Inflammatory macrophage (primary cell): Measurements from ENCODE around the gene CGB1.
A peak's percentile ranks its signal among the peaks of the same experiment; 100 is the strongest.

Experiments used
- DNase-seq, 2 donors: peaks; one replicate each; pipeline ENCODE4 v3.0.0-alpha.2; 2020 to 2022
- total RNA-seq, 18 experiments: gene quantifications; one replicate each; lab custom pipeline; 2026; ENCODE audit warnings: mixed read lengths in 6 of 18, inconsistent platforms in 2 of 18; lab: John Stamatoyannopoulos, UW

The CGB1 gene
- total RNA-seq, result 0 to 0.06 (median 0) reads per million in 18 experiments

DNA sequence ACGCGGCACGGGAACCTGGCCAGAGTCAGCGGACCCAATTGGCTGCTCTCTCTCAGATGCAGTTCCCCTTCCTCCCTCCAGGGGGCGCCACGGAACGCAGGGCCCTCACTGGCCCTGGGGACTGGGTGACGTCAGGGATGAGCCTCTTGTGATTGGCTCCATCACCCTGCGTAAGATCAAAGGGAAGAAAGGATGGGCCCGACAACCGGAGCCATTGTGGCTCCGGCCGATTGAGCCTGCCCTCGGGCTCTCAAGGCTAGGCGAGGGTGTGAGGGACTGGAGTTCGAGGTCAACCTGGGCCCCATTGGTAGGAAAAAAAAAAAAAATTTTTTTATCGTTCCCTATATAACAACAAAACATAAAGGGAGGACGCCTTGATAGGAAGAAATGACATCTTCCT, at the start of gene CGB1:
Gene CGB1 (minus strand): TSS at position 81 of the 400 bp plus-strand sequence. CDS start 184 bp downstream, outside the sequence.
- peak in 1 of 2 donors; percentile 26 for DNase-seq

DNA sequence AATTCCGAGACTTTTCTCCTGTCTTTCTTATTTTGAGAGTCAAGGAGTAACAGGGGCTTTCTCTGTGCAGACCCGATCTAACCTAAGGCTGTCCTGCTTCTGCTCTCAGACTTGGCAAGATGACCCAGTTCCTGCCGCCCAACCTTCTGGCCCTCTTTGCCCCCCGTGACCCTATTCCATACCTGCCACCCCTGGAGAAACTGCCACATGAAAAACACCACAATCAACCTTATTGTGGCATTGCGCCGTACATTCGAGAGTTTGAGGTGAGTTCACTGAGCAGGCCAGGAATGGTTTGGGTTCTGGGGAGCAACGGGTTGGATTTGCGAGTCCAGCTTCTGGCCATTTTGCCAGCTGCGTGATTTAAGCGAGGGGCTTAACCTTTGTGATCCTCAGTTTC, 49.6 kb upstream of the CGB1 start:
- DNase-seq, result no peak

DNA sequence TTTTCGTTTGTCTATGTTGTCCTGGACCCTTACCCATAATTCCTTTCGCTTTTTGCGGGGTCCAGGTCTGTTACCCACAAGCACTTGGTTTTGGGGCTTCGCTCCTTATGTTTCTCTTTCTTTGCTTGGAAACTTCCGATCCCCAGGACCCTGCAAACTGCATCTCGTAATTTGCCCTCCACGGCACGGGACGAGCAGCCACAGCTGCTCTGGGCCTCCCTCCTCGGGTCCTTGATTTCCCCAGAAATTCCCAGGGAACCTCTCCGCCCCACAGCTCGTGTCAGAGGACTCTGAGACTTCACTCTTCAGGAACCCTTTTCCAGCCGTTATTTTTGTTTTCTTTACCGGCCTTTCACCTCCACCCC, 49.2 kb upstream of the CGB1 start:
- no peak for DNase-seq

DNA sequence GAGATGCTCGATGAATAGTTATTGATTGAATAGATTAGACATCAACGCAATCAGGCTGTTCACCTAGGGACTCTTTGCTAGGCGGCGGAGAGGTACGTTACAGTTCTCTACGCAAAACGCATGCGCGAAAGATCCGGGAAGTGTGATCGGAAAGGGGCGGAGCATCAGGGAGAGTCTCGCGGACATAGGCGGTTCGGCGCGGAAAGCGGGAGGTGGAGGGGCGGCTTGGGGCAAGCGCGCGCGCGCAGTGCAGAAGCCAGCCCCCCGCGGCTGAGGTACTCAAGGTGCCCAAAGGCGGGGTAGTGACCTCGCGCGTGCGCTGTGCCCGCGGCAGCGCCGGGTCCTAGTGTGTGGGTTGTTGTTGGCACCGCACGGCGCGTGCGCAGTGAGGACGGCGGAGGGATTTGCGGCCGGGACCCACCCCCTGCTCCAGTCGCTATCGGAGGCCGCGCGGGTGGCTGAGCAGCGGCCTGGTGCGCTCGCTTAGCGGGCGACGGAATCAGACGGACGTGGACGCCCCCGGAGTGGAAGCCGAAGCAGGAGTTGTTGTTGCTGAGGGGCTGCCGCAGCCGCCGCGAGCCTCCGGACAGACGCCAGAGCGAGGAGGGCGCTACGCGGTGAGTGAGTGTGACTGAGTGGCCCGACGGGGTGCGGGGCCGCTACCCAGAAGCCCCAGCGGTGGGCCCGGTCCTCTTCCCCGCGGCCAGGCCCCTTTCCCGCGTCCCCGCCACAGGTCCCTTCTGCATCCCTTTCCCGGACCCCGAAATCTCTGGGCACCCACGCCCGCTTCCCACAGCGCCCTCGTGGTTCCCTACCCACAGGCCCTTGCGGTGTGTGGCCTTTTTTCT, 48.5 kb upstream of the CGB1 start, which contains the start of gene SNRNP70:
Gene SNRNP70 (plus strand): TSS at position 432 of the 848 bp plus-strand sequence. CDS start 964 bp downstream, outside the sequence.
- DNase-seq, result peak; percentile 99 to 100

DNA sequence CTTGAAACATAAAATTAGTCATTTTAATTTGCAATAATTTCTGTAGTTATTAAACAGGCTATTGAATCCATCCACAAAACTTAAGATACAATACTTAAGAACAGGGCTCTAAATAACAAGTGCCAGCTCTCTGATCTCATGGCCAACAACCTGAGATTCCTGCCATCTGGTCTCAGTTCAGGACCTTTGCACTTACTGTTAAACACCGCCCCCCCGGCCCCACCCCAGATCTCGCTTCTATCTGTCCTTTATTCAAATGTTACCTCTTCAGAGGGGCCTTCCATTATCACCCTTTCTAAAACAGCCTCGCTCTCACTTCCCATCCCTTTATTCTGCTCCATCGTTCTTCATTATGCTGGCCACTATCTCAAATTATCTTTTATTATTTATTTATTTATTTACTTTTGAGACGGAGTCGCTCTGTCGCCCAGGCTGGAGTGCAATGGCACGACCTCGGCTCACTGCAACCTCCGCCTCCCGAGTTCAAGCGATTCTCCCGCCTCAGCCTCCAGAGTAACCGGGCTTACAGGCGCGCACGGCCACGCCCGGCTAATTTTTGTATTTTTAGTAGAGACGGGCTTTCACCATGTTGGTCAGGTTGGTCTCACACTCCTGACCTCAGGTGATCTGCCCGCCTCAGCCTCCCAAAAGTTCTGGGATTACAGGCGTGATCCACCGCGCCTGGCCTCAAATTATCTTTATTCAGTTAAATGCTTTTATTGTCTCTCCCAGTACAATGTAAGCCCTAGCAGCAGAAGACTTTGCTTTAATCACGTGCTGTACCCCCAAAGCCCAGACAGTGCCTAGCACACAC, 47.7 kb upstream of the CGB1 start:
- no peak for DNase-seq

DNA sequence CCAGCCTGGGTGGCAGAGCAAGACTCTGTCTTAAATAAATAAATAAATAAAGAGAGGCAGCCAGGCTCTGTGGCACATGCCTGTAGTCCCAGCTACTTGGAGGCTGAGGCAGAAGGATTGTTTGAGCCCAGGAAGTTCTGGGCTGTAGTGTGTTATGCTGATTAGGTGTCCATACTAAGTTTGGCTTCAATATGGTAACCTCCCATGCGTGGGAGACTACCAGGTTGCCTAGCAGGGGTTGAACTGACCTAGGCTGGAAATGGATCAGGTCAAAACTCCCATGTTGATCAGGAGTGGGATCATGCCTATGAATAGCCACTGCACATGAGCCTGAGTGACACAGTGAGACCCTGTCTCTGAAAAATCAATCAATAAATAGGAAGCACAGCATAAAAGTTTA, 44.6 kb upstream of the CGB1 start:
- no peak for DNase-seq

DNA sequence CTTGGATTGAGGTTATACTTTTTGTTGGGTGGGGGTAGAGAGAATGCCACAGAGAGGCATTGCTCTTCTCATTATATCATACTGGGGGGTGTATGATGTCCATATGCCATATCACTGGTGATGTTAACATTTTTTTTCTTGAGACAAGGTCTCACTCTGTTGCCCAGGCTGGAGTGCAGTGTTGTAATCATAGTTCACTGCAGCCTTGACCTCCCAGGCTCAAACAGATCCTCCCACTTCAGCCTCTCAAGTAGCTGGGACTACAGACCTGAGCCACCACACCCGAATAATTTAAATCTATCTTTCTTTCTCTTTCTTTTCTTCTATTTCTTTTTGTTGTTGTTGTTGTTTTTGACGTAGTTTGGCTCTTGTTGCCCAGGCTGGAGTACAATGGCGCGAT, 43.7 kb upstream of the CGB1 start:
- no peak for DNase-seq

DNA sequence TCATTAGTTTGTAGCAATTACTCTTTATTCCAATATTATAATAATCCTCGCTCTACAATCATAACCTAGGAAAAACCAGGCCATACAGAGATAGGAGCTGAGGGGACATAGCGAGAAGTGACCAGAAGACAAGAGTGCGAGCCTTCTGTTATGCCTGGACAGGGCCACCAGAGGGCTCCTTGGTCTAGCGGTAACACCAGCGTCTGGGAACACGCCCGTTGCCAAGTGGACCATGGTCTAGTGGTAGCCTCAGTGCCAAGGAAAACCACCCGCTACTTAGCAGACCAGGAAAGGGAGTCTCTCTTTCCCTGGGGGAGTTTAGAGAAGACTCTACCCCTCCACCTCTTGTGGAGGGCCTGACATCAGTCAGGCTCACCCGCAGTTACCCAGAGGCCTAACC, 38.2 kb upstream of the CGB1 start:
- peak; percentile 28 to 53 for DNase-seq

DNA sequence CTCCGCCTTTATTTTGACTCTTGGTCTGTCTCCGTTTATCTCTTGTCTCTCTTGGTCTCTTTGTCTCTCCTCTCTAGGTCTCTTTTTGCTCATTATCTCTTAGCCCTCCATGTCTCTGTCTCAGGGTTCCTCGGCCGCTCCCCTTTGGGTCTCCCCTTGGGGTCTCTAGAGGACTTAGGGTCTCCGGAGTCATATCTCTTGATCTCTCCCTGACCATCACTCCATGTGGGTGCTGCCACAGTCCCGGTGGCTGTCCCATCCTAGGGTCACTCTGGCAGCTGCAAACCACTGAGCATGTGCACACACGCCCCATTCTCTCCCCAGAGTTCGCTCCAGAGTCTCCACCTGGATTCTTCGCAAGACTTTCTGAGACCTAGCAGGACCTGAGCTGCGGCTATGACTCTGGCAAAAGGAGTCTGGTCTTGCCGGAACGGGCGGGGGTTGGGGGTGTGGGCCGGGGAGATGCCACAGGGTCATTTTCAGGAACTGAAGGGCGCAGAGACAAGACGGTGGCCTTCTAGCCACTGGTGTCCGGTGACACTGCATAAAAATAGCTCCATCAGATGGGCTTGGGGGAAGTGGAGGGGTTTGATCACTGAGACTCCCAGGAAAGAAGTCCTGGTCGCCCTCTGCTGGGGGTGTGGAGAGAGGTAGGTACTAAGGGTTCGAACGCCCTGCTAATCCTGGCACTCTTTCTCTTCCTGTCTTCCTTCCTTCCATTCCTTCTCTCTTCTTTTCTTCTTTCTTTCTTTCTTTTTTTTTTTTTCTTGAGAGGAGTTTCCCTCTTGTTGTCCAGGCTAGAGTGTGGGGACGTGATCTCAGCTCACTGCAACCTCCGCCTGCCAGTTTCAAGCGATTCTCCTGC, 37.1 kb upstream of the CGB1 start:
- peak; percentile 28 to 46 for DNase-seq

DNA sequence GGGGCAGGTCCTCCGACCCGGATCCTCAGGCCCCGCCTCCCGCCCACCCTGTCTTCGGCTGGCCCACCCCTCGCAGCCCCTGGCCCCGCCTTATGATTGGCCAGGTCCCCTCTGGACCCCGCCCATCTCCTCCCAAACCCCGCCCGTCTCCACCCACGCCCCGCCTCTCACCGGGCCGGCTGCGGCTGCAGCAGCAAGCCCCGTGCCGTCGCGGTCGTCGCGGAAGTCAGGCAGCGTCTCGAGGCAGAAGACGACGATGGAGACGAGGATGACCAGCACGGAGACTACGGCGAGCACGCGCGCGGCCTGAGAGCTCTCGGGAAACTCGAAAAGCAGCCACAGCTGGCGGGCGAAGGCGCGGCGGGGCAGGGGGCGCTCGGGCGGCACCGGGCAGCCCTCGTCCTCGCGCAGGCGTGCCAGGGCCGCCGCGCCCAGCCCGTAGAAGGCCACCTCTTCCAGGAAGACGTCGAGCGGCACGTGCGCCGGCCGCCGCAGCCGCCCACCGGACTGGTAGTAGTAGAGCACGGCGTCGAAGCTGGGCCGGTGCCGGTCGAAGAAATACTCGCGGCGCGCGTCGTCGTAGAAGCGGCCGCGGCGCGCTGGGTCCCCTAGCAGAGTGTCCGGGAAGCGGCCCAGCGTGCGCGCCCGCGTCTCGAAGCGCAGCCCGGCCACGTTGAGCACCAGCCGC, 35.3 kb upstream of the CGB1 start:
- peak in 1 of 2 donors; percentile 25 for DNase-seq

DNA sequence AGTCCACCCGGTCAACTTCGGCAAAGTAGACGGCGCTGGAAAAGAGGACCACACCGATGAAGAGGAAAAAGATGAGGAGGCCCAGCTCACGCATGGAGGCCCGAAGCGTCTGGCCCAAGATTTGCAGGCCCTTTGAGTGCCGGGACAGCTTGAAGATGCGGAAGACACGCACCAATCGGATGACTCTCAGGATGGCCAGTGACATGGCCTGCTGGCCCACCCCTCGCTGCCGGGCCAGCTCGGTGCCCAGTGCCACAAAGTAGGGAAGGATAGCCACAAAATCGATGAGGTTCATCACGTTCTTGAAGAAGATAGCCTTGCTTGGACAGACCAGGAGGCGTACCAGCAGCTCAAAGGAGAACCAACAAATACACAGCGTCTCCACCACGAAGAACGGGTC, 33.7 kb upstream of the CGB1 start:
- DNase-seq, result no peak

DNA sequence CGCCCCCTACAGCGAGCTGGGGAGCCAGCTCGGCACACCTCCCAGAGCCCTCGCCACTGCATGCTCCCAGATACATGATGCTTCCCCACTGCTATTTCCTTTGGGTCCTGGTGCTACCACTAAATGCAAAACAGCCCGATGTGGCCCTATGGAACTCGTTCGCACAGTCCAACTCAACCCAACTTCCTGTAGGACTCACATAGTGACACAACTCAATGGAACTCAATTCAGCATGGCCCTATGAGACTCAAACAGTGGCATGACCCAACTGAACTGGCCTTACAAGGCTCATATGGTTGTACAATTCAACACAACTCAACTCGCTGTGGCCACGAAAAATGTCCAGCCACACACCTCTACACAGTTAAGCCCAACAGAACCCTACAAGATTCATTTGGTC, 32.3 kb upstream of the CGB1 start:
- DNase-seq, result no peak

DNA sequence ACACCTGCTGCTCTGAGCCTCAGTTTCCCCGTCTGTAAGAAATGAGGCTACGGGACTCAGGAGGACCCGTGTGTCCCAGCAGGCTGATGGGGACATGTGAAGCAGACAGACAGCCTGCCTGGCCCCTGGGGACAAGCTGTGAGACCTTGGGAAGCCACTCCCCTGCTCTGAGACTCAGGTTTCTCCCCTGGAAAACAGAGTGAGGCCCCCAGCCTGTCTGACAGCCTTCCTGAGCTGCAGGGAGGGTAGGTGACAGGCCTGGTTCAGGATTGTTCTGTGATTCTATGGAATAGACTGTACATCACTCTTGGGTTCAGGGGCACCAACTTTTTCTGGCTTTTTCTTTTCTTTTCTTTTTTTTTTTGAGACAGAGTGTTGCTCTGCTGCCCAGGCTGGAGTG, 30.9 kb upstream of the CGB1 start:
- DNase-seq, result no peak

DNA sequence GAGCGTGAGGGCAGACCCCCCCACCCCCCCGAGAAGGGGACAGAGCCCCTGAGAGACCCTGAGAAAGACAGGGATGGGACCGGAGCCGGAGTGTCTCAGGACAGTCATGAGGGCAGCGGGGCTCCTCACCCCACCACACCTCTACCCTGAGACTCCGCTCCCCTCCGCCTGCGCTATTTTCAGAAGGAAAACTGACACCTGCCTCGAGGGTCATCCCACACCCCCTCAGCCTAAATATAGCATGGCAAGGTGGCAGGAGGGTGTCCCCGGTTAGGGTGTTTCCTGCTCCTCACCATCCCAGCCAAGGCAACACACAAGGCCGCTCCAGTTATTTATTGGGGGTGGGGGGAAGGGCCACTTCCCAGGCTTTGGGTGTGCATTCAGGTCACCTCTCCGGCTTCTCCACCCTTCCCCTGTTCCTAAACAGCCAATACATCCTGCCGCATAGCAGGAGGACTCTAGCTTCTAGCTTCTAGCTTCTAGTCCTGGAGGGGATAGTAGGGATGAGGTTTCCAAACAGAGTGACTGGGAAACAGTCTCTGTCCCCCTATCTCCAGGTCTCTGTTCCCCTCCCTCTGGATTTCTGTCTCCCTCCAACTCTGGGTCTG, 29.3 kb upstream of the CGB1 start:
- DNase-seq, result no peak

DNA sequence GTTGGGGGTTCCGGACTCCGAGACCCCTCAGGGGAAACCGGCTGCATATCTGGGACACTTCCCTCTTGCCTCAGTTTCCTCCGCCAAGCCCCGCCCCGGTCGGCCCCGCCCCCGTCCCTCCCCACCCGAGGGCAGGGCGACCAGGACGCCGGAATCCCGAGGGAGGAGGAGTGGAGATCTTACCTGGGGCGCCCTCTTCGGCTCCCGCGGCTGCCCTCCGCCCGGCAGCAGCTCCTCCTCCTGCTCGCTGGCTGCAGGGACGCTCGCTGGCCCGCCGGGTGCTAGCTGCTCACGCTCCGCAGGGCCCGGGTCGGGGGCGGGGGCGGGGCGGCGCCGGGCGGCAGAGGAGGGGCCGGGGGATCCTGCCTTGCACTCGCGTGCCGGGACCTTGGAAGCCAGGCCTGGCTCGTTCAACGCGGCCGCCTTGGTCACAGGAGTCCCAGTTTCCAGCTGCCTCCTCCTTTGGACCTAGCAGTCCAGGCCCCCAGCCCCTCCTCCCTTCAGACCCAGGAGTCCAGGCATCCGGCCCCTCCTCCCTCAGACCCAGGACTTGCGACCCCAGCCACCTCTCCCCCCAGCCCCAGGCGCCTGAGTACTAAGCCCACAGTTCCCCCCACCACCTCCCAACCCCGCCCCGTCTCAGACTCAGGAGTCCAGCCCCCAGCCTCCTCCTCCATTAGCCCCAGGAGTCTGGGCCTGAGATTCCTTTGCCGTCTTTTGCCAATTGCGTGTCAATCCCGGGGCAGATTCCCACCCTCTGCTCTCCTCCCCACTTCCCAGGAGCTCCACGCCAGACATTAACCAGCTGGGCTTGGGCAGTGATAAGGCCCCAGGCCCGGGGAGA, 28.3 kb upstream of the CGB1 start, which contains the start of gene NTF4:
Gene NTF4 (minus strand): TSS at position 51 of the 844 bp plus-strand sequence. CDS start 2,821 bp downstream, outside the sequence.
- no peak for DNase-seq

DNA sequence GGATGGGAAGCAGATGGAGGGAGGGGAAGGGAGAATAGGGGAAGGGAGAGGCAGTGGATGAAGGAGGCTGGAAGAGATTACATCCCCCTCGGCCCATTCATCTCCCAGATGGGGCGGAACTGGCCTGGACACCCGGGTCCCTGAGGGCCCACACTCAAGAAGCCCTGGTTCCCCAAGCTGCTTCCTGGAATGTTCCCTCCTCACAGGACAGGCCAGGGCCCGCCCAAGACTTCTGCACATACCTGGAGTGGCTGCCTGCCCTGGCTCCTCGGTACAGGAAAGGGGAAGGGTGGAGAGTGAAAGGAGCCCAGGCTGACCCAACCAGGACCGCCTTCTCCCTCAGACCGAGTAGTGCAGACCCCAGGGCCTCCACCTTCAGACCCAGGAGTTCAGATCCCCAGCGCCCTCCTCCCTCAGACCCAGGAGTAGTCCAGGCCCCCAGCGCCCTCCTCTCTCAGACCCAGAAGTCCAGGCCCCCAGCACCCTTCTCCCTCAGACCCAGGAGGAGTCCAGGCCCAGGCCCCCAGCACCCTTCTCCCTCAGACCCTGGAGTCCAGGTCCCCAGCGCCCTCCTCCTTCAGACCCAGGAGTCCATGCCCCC, 27.4 kb upstream of the CGB1 start:
- no peak for DNase-seq

DNA sequence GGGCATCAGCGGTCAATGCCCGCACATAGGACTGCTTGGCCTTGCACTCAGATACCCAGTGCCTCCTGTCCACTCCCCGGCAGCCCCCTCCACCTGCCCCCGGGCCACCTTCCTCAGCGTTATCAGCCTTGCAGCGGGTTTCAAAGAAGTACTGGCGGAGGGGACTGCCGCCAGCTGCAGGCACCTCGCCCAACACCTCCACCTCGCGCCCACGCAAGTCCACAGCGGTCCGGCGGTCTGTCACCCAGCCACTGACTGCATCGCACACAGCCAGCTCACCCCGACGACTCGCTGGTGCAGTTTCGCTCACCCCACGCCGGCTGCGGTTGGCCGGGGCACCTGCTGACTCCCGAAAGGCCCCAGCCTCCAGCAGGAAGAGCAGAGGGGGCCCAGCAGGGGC, 24.8 kb upstream of the CGB1 start:
- DNase-seq, result no peak

DNA sequence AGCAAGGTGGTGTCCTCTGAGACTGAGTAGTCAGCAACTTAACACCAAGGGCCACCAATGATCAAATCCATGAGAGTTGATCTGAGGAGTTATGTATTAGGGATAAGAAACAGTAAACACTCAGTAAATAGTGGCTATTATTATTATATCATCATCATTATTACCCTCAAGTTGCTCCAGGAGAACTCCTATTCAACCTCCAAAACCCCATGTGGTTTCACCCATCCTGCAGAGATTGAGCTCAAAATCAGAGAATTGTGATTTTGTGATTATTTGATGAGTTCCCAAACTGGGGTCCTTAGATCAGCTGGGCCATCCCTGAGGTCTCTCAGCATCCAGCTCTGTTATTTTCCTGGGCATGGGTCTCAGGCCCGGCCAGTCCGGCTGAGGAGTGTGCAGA, 24.3 kb upstream of the CGB1 start:
- no peak for DNase-seq

DNA sequence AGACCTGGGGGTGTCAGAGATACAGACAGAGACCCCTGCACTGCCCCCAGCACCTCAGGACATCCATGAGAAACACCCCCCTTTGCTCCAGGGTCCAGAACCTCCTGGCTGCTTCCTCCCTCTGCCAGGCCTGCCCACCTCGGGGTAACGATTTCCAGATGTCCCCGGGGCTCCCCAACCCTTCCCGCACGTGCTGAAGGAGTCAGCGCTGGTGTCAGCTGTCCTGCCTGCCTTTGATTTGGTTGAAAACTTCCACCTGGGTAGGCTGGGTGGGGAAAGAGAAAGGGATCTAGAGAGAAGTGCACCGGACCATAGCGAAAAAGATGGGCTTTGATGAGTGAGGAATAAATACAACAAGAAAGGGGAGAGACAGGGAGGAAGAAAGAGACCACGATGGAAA, 22.4 kb upstream of the CGB1 start:
- no peak for DNase-seq

DNA sequence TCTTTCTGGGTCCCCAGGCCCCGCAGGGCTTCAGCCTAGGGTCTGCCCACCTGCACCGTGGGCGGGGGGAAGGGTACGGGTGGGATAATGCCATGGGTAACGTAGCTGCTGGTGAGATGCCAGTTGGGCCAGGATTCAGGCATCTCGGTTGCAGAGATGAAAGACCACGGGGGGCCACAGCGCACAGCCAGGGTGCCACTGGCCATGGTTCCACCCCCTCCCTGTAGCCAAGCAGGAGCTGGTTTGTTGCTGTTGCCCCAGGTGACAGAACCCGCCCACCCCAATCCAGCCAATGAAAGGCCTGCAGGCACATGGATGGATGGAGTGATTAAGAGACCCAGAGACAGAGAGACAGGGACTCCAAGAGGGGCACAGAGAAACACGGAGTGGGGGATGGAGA, 21.9 kb upstream of the CGB1 start:
- DNase-seq, result no peak
